GM10266 (cell line): ENCODE results near the gene MAZ.

Experiments used
- DNase-seq: peaks from one replicate; pipeline ENCODE4 v3.0.0; 2012; ENCODE audit errors: extremely low spot score
- TF ChIP-seq, protein P1 (sequence below): IDR thresholded peaks from 2 replicates; pipeline ENCODE4 v1.5.1; 2012; ENCODE audit warnings: mild to moderate bottlenecking, low read depth; ENCODE audit not compliant: control insufficient read depth, insufficient read depth; ENCODE audit errors: missing control alignments

The MAZ gene

DNA sequence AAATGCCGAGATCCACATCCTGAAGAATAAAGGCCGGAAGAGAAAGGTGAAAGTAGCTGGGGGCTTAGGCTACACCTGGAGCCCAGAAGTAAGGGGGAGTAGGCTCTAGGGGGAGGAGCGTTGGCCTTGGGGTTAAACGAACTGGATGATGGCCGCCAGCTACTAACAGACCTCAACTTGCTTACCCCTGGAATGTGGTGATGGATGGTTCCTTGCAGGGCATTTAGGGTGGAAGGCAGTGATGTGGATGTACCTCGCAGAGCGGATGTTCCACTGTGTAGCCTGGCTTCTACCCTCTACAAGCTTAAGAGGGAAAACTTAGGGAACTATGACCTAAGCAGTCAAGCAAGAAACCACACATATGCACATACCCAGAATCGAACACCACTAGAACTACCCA lies 2.3 kb upstream of the MAZ start:
- TF ChIP-seq, protein P1, sequence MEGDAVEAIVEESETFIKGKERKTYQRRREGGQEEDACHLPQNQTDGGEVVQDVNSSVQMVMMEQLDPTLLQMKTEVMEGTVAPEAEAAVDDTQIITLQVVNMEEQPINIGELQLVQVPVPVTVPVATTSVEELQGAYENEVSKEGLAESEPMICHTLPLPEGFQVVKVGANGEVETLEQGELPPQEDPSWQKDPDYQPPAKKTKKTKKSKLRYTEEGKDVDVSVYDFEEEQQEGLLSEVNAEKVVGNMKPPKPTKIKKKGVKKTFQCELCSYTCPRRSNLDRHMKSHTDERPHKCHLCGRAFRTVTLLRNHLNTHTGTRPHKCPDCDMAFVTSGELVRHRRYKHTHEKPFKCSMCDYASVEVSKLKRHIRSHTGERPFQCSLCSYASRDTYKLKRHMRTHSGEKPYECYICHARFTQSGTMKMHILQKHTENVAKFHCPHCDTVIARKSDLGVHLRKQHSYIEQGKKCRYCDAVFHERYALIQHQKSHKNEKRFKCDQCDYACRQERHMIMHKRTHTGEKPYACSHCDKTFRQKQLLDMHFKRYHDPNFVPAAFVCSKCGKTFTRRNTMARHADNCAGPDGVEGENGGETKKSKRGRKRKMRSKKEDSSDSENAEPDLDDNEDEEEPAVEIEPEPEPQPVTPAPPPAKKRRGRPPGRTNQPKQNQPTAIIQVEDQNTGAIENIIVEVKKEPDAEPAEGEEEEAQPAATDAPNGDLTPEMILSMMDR, result no peak
- DNase-seq, result no peak

DNA sequence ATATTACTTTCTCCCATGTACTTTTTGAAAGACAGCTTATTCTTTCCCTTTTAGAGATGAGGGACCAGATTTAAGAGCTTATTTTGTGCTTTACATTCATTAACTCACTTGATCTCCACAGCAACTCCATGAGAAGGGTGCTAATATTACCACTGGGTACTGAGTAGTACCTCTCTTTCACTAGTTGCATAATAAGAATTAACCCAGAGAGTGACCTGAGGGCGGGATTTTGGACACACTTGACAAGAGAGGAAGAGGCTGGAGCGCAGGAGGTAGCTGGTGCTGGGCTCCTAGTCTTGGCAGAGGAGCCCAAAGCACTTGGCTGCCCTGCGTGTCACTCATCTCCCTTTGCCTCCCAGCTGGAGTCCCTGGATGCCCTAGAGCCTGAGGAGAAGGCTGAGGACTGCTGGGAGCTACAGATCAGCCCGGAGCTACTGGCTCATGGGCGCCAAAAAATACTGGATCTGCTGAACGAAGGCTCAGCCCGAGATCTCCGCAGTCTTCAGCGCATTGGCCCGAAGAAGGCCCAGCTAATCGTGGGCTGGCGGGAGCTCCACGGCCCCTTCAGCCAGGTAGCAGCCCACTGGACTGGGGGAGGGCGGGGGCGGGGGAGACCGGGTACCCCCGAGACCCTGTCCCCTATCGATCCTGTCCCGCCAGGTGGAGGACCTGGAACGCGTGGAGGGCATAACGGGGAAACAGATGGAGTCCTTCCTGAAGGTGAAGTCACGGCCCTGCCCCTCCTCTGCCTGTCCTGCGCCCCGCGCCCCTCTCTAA lies 1.7 kb upstream of the MAZ start:
- DNase-seq, result no peak
- TF ChIP-seq, protein P1, result no peak

DNA sequence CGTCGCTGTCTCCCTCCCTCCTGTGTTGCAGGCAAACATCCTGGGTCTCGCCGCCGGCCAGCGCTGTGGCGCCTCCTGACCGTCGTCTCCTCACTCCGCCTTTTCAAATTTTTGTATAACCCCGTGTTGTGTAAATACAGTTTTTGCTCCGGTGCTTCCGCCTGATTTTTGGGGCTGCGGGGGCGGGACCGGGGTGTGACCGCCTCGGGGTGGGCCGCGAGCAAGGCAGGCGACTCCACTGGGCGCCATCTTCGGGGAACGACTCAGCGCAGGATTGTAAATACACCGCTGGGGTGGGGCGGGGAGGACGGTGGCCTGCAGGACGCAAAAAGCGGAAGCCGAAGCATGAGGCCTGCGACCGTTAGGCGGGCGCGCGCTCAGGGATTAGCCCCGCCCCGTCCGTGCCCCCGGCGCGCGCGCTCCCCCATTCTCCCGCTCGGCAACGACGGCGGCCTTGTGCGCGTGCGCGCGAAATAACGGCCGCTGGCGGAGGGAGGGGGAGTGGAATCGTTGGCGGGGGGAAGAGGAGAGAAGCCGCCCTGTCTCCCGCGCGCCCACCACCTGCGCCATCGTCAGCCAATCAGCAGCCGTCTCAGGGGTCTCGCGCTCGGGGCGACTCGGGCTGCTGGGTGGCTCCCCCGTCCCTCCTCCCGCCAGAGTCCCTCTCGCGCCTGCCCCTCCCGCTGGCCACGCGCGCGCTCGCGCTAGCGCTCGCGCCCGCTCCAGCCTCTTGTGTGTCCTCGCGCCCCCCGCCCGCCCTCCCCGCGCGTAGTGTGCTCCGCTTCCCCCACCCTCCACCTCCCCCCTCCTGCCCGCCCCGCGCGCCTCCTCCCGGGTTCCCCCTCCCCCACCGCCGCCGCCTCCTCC lies 864 bp upstream of the MAZ start:
- TF ChIP-seq, protein P1, result no peak
- DNase-seq, result peak; percentile 97

DNA sequence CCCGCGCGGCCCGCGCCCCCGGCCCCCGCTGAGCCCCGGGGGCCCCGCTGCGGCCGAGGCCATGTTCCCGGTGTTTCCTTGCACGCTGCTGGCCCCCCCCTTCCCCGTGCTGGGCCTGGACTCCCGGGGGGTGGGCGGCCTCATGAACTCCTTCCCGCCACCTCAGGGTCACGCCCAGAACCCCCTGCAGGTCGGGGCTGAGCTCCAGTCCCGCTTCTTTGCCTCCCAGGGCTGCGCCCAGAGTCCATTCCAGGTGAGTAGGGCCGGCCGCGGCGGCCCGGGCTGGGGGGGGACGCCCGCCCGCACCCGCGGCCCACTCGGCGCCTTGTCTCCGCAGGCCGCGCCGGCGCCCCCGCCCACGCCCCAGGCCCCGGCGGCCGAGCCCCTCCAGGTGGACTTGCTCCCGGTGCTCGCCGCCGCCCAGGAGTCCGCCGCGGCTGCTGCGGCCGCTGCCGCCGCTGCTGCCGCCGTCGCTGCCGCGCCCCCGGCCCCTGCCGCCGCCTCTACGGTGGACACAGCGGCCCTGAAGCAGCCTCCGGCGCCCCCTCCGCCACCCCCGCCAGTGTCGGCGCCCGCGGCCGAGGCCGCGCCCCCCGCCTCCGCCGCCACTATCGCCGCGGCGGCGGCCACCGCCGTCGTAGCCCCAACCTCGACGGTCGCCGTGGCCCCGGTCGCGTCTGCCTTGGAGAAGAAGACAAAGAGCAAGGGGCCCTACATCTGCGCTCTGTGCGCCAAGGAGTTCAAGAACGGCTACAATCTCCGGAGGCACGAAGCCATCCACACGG lies 504 bp downstream of the MAZ start:
- peak; percentile 65 for DNase-seq
- TF ChIP-seq, protein P1, result no peak

DNA sequence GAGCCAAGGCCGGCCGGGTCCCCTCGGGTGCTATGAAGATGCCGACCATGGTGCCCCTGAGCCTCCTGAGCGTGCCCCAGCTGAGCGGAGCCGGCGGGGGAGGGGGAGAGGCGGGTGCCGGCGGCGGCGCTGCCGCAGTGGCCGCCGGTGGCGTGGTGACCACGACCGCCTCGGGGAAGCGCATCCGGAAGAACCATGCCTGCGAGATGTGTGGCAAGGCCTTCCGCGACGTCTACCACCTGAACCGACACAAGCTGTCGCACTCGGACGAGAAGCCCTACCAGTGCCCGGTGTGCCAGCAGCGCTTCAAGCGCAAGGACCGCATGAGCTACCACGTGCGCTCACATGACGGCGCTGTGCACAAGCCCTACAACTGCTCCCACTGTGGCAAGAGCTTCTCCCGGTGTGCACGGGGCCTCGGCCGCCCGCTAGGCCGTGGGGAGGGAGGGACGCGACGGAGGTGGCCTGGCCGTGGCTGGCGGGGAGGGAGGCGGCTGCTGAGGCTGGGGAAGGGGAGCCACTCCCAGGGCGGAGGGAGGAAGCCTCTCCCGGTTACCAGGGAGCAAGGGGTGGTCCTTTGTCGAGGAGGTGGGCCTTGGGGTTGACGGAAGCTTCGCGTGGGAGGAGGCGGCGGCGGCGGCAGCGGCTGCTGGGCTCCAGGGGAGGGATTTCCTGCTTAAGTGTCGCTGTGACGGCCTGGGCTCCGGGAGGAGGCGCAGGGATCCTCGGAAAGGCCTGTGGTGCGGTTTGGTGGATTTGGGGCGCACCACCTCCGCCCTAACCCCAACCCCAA lies 1.3 kb downstream of the MAZ start:
- TF ChIP-seq, protein P1, result peak; percentile 72
- DNase-seq, result peak; percentile 89

DNA sequence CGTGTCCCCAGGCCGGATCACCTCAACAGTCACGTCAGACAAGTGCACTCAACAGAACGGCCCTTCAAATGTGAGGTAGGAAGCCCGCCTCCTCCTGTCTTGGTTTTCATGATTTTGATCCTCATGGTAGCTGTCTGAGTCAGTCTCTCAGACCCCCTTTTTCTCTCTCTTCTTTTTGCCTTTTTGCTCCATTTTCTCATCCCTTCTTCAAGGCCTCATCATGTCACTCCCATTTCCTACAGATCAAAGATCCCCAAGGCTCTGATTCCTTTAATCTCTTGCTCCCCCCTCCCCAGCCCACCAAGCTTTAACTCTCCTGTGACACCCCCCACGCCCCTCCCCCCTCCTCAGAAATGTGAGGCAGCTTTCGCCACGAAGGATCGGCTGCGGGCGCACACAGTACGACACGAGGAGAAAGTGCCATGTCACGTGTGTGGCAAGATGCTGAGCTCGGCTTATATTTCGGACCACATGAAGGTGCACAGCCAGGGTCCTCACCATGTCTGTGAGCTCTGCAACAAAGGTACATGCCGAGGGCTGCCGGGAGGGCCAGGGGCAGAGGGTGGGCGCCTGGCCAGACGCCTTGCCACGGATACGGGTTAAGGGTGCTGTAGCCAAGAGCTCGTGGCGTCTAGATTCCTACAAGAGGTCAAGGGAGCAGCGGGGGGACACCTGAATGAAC lies 2.0 kb downstream of the MAZ start:
- no peak for DNase-seq
- TF ChIP-seq, protein P1, result no peak
